ENCODE measurements around the gene ACER2. TPM values are rescaled to one million over a fixed set of nuclear protein-coding genes. Genes with fewer than 3 reads are reported as not detected.
"Not testable (repeated sequence)": the region's sequence is repeated elsewhere in the genome, so short reads cannot be mapped to it uniquely, and the experiment has no call there.

The ACER2 gene
- total and polyA plus RNA-seq, 2 of the 8 experiments (the other 6 are each of a cell fraction or from before 2014, with no cell fraction given): 7.4 to 8.8 TPM

- not testable (repeated sequence) for H3K9ac ChIP-seq (replicated peaks in 1 of 4; ENCODE audit: extremely low read depth in 1 of 4, low read depth in 3 of 4, low read length in 3 of 4); H3K56ac ChIP-seq (replicated peaks; ENCODE audit: insufficient read length, low read depth, low read length); H3K18ac ChIP-seq (ENCODE audit: extremely low read depth, low read length); H2AK5ac ChIP-seq (ENCODE audit: low read depth, low read length); H3K14ac ChIP-seq (ENCODE audit: insufficient read length); H3K27me3 ChIP-seq (replicated peaks in 1 of 4; ENCODE audit: control insufficient read depth in 3 of 4, extremely low read depth in 1 of 4, insufficient read depth in 3 of 4, low read length in 3 of 4); H3K4ac ChIP-seq (replicated peaks; ENCODE audit: insufficient read length, low read depth, low read length); H2AFZ ChIP-seq (ENCODE audit: low read length); H4K20me1 ChIP-seq (replicated peaks in 1 of 2; ENCODE audit: control insufficient read depth in 1 of 2, insufficient read depth in 2 of 2, low read length in 2 of 2); H3K79me1 ChIP-seq (ENCODE audit: low read depth, low read length); H2BK120ac ChIP-seq (replicated peaks; ENCODE audit: low read depth, low read length); H2BK5ac ChIP-seq (ENCODE audit: low read depth, low read length); H2BK12ac ChIP-seq (ENCODE audit: low read depth, low read length); H4K8ac ChIP-seq (ENCODE audit: extremely low read depth, insufficient read depth, low read length); H3K4me3 ChIP-seq (ENCODE audit: extremely low read depth in 1 of 4, insufficient read depth in 2 of 4, low read depth in 3 of 4, low read length in 4 of 4); H3K36me3 ChIP-seq (ENCODE audit: control insufficient read depth in 2 of 4, insufficient read depth in 4 of 4, low read length in 3 of 4); H3K4me1 ChIP-seq (replicated peaks in 1 of 4; ENCODE audit: control insufficient read depth in 3 of 4, insufficient read depth in 4 of 4, low read length in 3 of 4); H3K27ac ChIP-seq (ENCODE audit: low read depth, low read length); H3K23me2 ChIP-seq (ENCODE audit: low read depth, low read length); H2BK20ac ChIP-seq (ENCODE audit: low read length); DNase-seq (ENCODE audit: low read depth in 1 of 2, low spot score in 2 of 2); H4K5ac ChIP-seq (ENCODE audit: insufficient read length, low read depth, low read length); H3K4me2 ChIP-seq (ENCODE audit: insufficient read depth in 1 of 2, low read depth in 2 of 2, low read length in 2 of 2); FAIRE-seq; H3K79me2 ChIP-seq (ENCODE audit: control insufficient read depth in 1 of 2, insufficient read depth in 2 of 2, low read length in 2 of 2); H3K9me3 ChIP-seq (ENCODE audit: insufficient read depth in 2 of 2, low read depth in 1 of 2, low read length in 1 of 2); H3K23ac ChIP-seq (ENCODE audit: insufficient read length); H4K91ac ChIP-seq (replicated peaks; ENCODE audit: insufficient read length, low read length); H2BK15ac ChIP-seq (ENCODE audit: low read length)
- ChIA-PET CTCF (ENCODE audit: partially characterized antibody) (interaction anchor here (0.6 kb wide), 1 partner anchor 344 kb away, joined by 3 read pairs; no protein-coding TSS in a partner anchor), POLR2A (ENCODE audit: partially characterized antibody) (interaction anchor here (2.6 to 3.1 kb wide), 2 partner anchors 10 to 12 kb away, joined by 8 to 9 read pairs; partner anchors contain the start of gene RPS6)
- WGBS, 2 experiments (ENCODE audit: extremely low coverage in 1 of 2, insufficient coverage in 1 of 2, insufficient read length in 1 of 2, insufficient replicate concordance in 2 of 2, low coverage in 1 of 2, low lambda C conversion rate in 2 of 2, missing lambda C conversion rate in 1 of 2): 92% methylated on average over 4 of the region's 4 CpGs; no CpG with 5 or more reads in 1 of the 2 experiments
These were observed 19.3 kb upstream of the ACER2 start for GRCh38 chr9:19389539-19389938.

All from H1 (cell line).